ENCODE measurements around the gene KIRREL1. TPM values are rescaled to one million over a fixed set of nuclear protein-coding genes. Genes with fewer than 3 reads are reported as not detected.
"Not testable (repeated sequence)": the region's sequence is repeated elsewhere in the genome, so short reads cannot be mapped to it uniquely, and the experiment has no call there.

Gene KIRREL1
- total RNA-seq, 1 experiment from 2014 or later, result 103 TPM

- no peak for DNase-seq (ENCODE audit: low read depth)
These were observed 111.4 kb downstream of the KIRREL1 start for GRCh38 chr1:158104891-158105290.

- no peak for DNase-seq (ENCODE audit: low read depth)
These were observed 112.1 kb downstream of the KIRREL1 start for GRCh38 chr1:158105352-158106095.

GRCh38 chr1:158107916-158108315 lies 114.5 kb downstream of the KIRREL1 start:
- DNase-seq (ENCODE audit: low read depth), result no peak

- peak; percentile 38 for DNase-seq (ENCODE audit: low read depth)
These were observed 119.7 kb downstream of the KIRREL1 start for GRCh38 chr1:158112994-158113758.

GRCh38 chr1:158113759-158114127 lies 120.3 kb downstream of the KIRREL1 start:
- DNase-seq (ENCODE audit: low read depth), result no peak

- no peak for DNase-seq (ENCODE audit: low read depth)
These were observed 121.7 kb downstream of the KIRREL1 start for GRCh38 chr1:158115126-158115525.

- no peak for DNase-seq (ENCODE audit: low read depth)
These were observed 123.1 kb downstream of the KIRREL1 start for GRCh38 chr1:158116311-158117167.

- peak; percentile 58 for DNase-seq (ENCODE audit: low read depth)
These were observed 124.6 kb downstream of the KIRREL1 start for GRCh38 chr1:158117854-158118704.

GRCh38 chr1:158118713-158119402 lies 125.4 kb downstream of the KIRREL1 start:
- DNase-seq (ENCODE audit: low read depth), result peak; percentile 23

- DNase-seq (ENCODE audit: low read depth), result no peak
These were observed 126.7 kb downstream of the KIRREL1 start for GRCh38 chr1:158119976-158120653.

- DNase-seq (ENCODE audit: low read depth), result peak; percentile 62
These were observed 128.3 kb downstream of the KIRREL1 start for GRCh38 chr1:158121604-158122254.

- no peak for DNase-seq (ENCODE audit: low read depth)
These were observed 129.5 kb downstream of the KIRREL1 start for GRCh38 chr1:158122833-158123388.

GRCh38 chr1:158124034-158124433 lies 130.6 kb downstream of the KIRREL1 start:
- DNase-seq (ENCODE audit: low read depth), result peak; percentile 52

GRCh38 chr1:158124999-158125398 lies 131.6 kb downstream of the KIRREL1 start:
- peak; percentile 93 for DNase-seq (ENCODE audit: low read depth)

- DNase-seq (ENCODE audit: low read depth), result no peak
These were observed 133.0 kb downstream of the KIRREL1 start for GRCh38 chr1:158126425-158126824.

GRCh38 chr1:158128531-158128930 lies 135.1 kb downstream of the KIRREL1 start:
- not testable (repeated sequence) for DNase-seq (ENCODE audit: low read depth)

GRCh38 chr1:158131217-158131616 lies 137.8 kb downstream of the KIRREL1 start:
- DNase-seq (ENCODE audit: low read depth), result no peak

- DNase-seq (ENCODE audit: low read depth), result no peak
These were observed 147.3 kb downstream of the KIRREL1 start for GRCh38 chr1:158140764-158141192.

GRCh38 chr1:158145173-158145719 lies 151.8 kb downstream of the KIRREL1 start:
- DNase-seq (ENCODE audit: low read depth), result peak; percentile 97

Data from M059J (cell line).